Mesothelial cell of epicardium (in vitro differentiated cells): ENCODE measurements around the gene PIGBOS1. TPM values are rescaled to one million over a fixed set of nuclear protein-coding genes. Genes with fewer than 3 reads are reported as not detected.
"Not testable (repeated sequence)": the region's sequence is repeated elsewhere in the genome, so short reads cannot be mapped to it uniquely, and the experiment has no call there.

ENCODE experiments used
- DNase-seq, 2 experiments: peaks; one replicate each; pipeline ENCODE4 v3.0.0; 2021; ENCODE audit warnings: low spot score in 2 of 2; ENCODE audit not compliant: unreplicated experiment in 2 of 2
- H3K27ac Mint-ChIP-seq: 2 replicates; pipeline ENCODE4 v1.8.0; 2021; ENCODE audit warnings: mixed read lengths
- H3K27me3 Mint-ChIP-seq: 2 replicates; pipeline ENCODE4 v1.8.0; 2021; ENCODE audit warnings: low read depth, mixed read lengths
- H3K36me3 Mint-ChIP-seq: 2 replicates; pipeline ENCODE4 v1.8.0; 2021; ENCODE audit warnings: mixed read lengths
- H3K4me1 Mint-ChIP-seq: 2 replicates; pipeline ENCODE4 v1.8.0; 2021; ENCODE audit warnings: mixed read lengths
- H3K4me3 Mint-ChIP-seq: 2 replicates; pipeline ENCODE4 v1.8.0; 2021; ENCODE audit warnings: mild to moderate bottlenecking, moderate library complexity, mixed read lengths
- H3K9me3 Mint-ChIP-seq: 2 replicates; pipeline ENCODE4 v1.8.0; 2021; ENCODE audit warnings: mixed read lengths
- total RNA-seq: library from RNA; stranded (reverse); gene quantifications from 3 replicates; pipeline ENCODE4 v1.2.1, GENCODE V29; 2021
- TF ChIP-seq, protein P1 (sequence below): fragments of 200-600 bp; sonication (generic); IDR thresholded peaks from one replicate; pipeline ENCODE4 v1.5.0; 2021; ENCODE audit warnings: antibody characterized with exemption; ENCODE audit not compliant: unreplicated experiment

Gene PIGBOS1
- total RNA-seq, 1 donor from 2014 or later, result 11.8 TPM

DNA sequence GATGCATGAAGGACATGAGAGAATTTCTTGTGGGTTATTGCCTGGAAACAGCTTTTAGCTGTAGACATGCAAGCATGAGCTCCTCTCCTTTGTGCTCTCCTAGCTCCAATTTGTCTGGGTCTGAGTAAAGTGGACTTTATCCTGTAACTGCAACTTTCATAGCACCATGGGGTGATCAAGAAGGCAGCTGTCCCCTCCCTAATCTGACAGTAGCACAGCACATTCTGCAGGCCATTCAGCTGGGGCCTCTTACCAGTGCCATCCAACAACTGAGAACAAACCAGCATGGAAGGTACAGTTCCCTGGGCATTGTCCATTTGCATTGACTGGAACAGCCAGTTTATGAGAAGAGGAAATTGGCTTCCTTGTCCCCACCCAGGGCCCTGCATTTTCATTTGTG, 21.6 kb downstream of the PIGBOS1 start:
- DNase-seq, result no peak
- Mint-ChIP-seq H3K27ac (no peak overlapping the region), H3K4me3 (no peak overlapping the region), H3K27me3 (no peaks in the 10 kb centered on the region), H3K9me3 (peaks cover 6% of the 10 kb centered on the region), H3K36me3 (no peaks in the 10 kb centered on the region), H3K4me1 (no peaks in the 10 kb centered on the region)
- TF ChIP-seq, protein P1, sequence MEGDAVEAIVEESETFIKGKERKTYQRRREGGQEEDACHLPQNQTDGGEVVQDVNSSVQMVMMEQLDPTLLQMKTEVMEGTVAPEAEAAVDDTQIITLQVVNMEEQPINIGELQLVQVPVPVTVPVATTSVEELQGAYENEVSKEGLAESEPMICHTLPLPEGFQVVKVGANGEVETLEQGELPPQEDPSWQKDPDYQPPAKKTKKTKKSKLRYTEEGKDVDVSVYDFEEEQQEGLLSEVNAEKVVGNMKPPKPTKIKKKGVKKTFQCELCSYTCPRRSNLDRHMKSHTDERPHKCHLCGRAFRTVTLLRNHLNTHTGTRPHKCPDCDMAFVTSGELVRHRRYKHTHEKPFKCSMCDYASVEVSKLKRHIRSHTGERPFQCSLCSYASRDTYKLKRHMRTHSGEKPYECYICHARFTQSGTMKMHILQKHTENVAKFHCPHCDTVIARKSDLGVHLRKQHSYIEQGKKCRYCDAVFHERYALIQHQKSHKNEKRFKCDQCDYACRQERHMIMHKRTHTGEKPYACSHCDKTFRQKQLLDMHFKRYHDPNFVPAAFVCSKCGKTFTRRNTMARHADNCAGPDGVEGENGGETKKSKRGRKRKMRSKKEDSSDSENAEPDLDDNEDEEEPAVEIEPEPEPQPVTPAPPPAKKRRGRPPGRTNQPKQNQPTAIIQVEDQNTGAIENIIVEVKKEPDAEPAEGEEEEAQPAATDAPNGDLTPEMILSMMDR, result no peak

DNA sequence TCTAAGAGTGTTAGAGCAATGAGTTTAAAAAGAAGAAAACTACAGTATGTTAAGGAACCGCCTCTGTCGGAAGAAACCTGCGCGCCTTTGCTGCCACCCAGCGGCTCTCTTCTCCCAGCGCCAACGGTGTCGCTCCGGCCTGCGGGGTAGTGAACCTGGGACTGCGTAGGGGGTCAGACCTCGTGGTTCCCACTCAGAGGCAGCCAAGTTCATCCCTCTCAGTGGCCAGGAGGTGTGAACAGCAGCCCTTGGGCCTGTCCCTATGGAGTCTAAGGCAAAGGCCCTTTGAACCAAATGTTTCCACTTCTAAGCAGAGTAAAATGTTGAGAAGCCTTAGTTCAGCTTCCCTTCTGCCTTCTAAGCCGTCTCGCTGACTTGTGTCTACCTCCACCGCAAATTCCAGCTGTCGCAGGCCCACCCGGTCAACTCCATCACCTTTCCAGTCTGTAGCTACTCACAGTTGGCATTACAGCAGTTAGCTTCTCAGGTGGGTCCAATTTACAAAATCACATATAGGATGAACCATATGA, 28.3 kb downstream of the PIGBOS1 start:
- Mint-ChIP-seq H3K27me3 (no peaks in the 10 kb centered on the region), H3K9me3 (no peaks in the 10 kb centered on the region), H3K27ac (peak overlapping the region; percentile 87), H3K4me3 (peak overlapping the region; percentile 87), H3K36me3 (peaks cover 7% of the 10 kb centered on the region), H3K4me1 (peaks cover 12% of the 10 kb centered on the region)
- peak; percentile 59 to 85 for DNase-seq
- TF ChIP-seq, protein P1, result peak; percentile 63

DNA sequence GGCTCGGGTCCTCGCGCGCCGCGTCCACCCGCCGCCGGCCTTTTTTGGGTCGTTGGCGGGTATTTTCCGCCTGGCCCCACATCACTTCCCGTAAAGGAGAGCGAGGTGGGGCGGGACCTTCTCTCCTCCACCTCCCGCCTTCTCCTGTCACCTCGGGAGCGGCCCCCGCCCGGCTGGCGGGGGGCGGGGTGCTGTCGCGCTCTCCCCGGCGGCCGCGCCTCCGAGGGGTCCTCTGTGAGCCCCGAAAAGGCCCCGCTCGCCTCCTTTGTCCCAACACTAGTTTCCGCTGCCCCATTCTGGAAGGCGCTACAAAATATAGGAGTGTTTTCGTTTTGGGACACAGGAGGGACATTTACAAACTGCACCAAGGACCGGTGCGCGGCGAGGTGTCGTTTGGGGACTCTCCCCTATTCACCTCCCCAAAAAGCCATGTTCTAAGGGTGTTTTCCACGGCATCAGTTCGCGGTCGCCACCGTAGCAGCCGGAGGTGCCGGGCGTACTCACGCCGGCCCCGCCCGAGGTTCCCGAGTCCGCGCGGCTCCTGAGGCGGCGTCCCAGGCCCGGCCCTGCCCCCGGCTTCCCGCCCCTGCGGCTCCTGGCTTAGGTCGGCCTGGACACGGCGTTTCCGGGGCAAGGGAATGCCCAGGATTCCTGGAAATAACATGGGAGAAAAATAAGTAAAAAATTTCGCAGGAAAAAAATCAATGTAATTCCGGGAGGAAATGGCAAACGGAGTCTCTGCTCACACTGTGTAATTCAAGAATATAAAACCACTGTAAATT, 29.0 kb downstream of the PIGBOS1 start, which contains the start of gene RAB27A:
RAB27A (minus strand) TSS at position 68 of the 782 bp plus-strand sequence. CDS start 54,879 bp downstream, outside the sequence.
- TF ChIP-seq, protein P1, result no peak
- DNase-seq, result peak; percentile 46 to 74
- H3K27ac Mint-ChIP-seq, result peak within 1 kb of the TSS; percentile 94
- H3K4me3 Mint-ChIP-seq, result peak within 1 kb of the TSS; percentile 87
- H3K4me1 Mint-ChIP-seq, result peaks cover 12% of the 10 kb centered on the region
- no peaks in the 10 kb centered on the region for H3K9me3 Mint-ChIP-seq
- H3K27me3 Mint-ChIP-seq, result no peaks in the 10 kb centered on the region
- H3K36me3 Mint-ChIP-seq, result peaks cover 7% of the 10 kb centered on the region

DNA sequence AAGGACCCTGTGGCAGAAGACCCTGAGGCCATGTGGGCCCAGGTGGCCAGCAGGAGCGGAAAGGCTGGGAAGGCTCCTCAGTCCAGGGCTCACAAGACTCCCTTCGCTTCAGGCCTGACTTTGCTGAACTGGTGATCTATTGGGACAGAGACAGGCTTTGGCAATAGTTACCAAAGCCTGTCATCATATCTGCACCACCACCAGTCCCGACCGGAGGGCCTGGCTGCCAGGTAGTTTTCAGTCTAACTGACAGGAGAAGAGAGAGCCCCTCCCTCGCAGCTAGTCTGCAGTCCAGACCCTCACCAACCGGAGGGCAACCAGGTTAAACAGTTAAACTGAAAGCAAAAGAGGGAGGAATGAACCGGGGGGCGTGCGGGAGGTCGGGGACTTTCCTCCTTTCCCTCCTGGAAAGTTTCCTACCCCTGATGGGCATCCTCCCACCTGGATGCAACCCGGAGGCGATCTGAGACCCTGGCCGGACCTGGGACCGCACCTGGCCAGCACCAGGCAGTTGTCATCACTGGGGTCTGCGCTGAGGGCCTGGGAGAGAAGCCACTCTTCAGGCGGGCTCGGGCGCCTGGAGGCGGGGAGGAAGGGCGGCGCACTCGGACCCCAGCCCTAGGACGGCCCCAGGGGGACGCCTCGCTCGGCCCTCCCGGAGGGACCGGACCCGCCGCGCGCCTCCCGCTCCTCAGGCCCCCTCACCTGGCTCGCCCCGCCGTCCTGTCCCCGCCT, 29.7 kb downstream of the PIGBOS1 start:
- Mint-ChIP-seq H3K27me3 (no peaks in the 10 kb centered on the region), H3K27ac (peak overlapping the region; percentile 94), H3K36me3 (peaks cover 7% of the 10 kb centered on the region), H3K9me3 (no peaks in the 10 kb centered on the region), H3K4me3 (peak overlapping the region; percentile 87), H3K4me1 (peaks cover 12% of the 10 kb centered on the region)
- TF ChIP-seq, protein P1, result no peak
- peak in 1 of 2 experiments; percentile 39 for DNase-seq

DNA sequence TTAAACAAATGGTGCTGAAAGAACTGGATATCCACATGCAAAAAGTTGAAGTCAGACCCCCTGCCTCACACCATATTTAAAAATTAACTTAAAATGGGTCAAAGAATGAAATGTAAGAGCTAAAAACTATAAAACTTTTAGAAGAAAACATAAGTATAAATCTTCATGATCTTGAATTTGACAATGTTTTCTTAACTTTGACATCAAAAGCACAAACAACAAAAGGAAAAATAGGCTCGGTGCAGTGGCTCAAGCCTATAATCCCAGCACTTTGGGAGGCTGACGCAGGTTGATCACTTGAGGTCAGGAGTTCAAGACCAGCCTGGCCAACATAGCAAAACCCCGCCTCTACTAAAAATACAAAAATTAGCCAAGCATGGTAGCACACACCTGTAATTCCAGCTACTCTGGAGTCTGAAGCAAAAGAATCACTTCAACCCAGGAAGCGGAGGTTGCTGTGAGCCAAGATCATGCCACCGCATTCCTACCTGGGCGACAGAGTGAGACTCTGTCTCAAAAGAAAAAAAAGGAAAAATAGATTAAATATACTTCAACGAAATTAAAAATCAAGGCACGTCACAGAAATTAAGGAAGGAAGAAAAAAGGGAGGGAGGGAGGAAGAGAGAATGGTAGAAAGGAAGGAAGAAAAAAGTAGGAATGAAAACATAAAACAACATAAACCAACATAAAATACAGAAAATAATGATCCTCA, 30.8 kb downstream of the PIGBOS1 start:
- Mint-ChIP-seq H3K27ac (peak overlapping the region; percentile 94), H3K4me3 (peak overlapping the region; percentile 87)

DNA sequence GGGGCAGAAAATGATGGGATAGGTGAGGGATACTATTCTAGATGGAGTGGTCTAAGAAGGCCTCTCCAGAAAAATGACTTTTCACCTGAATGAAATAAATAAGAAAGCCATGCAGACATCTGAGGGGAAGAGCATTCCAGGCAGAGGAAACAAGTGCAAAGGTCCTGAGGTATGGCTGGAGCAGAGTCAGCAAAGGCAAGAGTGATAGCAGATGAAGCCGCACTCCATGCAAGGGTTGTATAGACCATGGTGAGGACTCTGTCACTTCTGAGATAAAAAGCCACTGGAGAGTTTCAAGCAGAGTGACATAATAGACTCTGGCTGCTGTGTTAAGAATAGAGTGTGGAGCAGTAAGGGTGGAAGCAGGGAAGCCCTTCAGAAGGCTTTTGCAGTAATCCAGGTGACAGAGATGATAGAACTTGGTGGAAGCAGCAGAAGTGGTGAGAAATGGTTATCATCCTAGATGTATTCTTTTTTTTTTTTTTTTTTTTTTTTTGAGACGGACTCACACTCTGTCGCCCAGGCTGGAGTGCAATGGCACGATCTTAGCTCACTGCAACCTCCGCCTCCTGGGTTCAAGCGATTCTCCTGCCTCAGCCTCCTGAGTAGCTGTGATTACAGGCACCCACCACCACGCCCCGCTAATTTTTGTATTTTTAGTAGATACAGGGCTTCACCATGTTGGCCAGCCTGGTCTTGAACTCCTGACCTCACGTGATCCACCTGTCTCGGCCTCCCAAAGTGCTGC, 32.3 kb downstream of the PIGBOS1 start:
- not testable (repeated sequence) for H3K27ac Mint-ChIP-seq, DNase-seq, H3K4me3 Mint-ChIP-seq, H3K27me3 Mint-ChIP-seq, H3K36me3 Mint-ChIP-seq, H3K9me3 Mint-ChIP-seq
- peaks cover 15% of the 10 kb centered on the region for H3K4me1 Mint-ChIP-seq

More for the DNA sequence above, 30.8 kb downstream of the PIGBOS1 start:
- H3K4me1 Mint-ChIP-seq, result peaks cover 12% of the 10 kb centered on the region
- DNase-seq, result no peak
- H3K36me3 Mint-ChIP-seq, result peaks cover 7% of the 10 kb centered on the region
- TF ChIP-seq, protein P1, result no peak
- H3K9me3 Mint-ChIP-seq, result no peaks in the 10 kb centered on the region
- H3K27me3 Mint-ChIP-seq, result no peaks in the 10 kb centered on the region
